Left cardiac atrium (tissue), 4 donors: Measurements from ENCODE around the gene NUAK1. TPM values are rescaled to one million over a fixed set of nuclear protein-coding genes. Genes with fewer than 3 reads are reported as not detected.
"Not testable (repeated sequence)": the region's sequence is repeated elsewhere in the genome, so short reads cannot be mapped to it uniquely, and the experiment has no call there.

Experiments
- ATAC-seq, 2 donors: fragments of 200-7000 bp; cut with Tn5 transposase; one replicate each; pipeline ENCODE4 v1.9.1; 2020; ENCODE audit warnings: mild to moderate bottlenecking in 2 of 2, moderate library complexity in 2 of 2
- DNase-seq: peaks from one replicate; pipeline ENCODE4 v3.0.0-alpha.2; 2020
- intact Hi-C, 2 donors: fragments of 100-400 bp; cut with DNase I; formaldehyde crosslinking; loops; one replicate each; pipeline versions ENCODE4 v1.14.1 to v1.15.1; 2022 to 2023
- total RNA-seq, 2 donors: library from RNA; stranded (reverse); fragmentation: NEBNext Ultra II Directional; extraction: Animal tissue kit (Norgen Biotek cat#: 25700); gene quantifications; one replicate each; pipeline ENCODE4 v1.2.1, GENCODE V29; 2021
- donor health status: DM: no; HTN: yes; CAD: no.
- donor health status: DM: no; HTN: yes; CAD: no; lungs with severe emphysema.
- donor health status: DM: yes; HTN: yes; CAD: no.
- donor health status: Dilated cardiomyopathy.

NUAK1 gene
- total RNA-seq, 2 donors from 2014 or later, result 20.4 to 40.1 TPM

GRCh38 chr12:106150555-106150954 lies 11.8 kb upstream of the NUAK1 start:
- ATAC-seq (no peak), DNase-seq (no peak)
- intact Hi-C loops, result no loop called here

DNA sequence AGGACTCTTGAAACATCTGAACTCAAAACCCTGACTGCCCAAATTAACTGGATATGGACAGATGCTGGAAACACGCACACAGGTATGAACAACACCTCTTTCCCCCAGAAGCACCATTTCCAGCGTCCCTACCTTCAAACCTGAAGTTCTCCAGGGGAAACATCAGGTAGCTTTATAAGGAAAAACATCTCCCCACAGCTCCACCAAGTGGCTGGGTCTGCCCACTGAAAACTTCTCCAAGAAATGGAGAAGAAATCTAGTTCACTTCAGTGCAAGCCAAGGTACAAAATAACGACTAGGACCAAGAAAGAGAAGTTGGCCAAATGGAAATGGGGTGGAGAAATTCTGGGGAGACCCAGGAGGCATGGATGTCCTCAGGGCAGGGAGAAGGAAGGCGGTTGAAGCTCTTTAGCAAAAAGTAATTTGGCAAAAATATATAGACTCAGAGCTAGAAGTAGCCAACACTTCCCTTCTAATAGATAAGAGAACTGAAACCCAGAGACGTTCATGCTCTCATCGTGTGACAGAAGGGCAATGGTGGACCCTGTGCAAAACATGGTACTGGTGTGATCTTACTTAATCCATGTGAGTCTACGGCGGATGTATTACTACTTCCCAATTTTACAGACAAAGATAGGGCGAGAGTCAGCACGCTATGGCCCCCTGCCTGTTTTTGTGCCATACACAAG lies 10.5 kb upstream of the NUAK1 start:
- ATAC-seq (peak in 1 of 2 donors; percentile 22), DNase-seq (no peak)
- intact Hi-C loops, result loop anchor here in 1 of 2 donors (10.0 kb wide), 1 partner anchor 196 kb away; no protein-coding TSS in a partner anchor

- DNase-seq, result peak; percentile 85
- ATAC-seq, result peak; percentile 84 to 89
- intact Hi-C loops, result loop anchor here in 1 of 2 donors (10.0 kb wide), 1 partner anchor 197 kb away; no protein-coding TSS in a partner anchor
These were observed 9.2 kb upstream of the NUAK1 start for GRCh38 chr12:106147956-106148355.

DNA sequence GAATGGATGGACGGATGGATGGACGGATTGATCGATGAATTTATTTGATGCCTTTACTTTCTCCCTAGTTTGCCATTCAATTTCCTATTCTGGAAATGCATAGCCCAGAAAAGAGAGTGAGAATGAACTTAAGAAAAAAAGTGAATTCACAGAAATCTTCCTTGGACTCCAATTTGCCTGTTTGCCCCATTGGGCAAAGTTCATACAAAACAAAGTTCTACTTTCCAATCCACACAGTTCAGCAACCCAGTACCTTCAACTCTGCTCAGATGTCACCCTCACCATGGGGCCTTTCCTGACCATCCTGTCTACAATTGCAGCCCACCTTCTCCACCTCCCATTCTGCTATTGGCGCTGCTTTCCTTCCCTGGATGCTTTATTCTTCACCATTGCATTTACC lies 8.2 kb upstream of the NUAK1 start:
- no peak for ATAC-seq
- intact Hi-C loops, result loop anchor here in 1 of 2 donors (10.0 kb wide), 1 partner anchor 198 kb away; no protein-coding TSS in a partner anchor
- DNase-seq, result no peak

- intact Hi-C loops, result loop anchor here in 1 of 2 donors (10.0 kb wide), 1 partner anchor 199 kb away; no protein-coding TSS in a partner anchor
- DNase-seq, result peak; percentile 70
These were observed 7.0 kb upstream of the NUAK1 start for GRCh38 chr12:106145539-106146447.

DNA sequence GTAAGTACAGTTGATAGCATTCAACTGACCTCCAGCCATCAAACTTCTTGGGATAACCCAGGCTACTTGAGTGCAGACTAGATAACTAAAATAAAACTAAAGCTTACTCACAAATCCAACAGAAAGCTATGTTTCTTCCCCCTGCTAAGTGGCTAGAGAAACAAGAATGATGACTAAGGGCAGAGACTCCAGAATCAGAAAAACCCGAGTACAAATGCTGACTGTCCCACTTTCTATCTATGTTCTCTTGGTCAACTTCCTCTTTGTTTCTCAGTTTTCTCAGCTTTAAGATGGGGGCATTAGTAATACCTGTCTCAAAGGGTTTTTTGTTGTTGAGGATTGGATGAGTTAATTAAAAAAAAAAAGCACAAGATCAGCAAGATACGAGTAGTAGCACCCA lies 6.1 kb upstream of the NUAK1 start:
- intact Hi-C loops, result loop anchor here in 1 of 2 donors (10.0 kb wide), 1 partner anchor 200 kb away; no protein-coding TSS in a partner anchor
- ATAC-seq, result no peak
- no peak for DNase-seq

More at GRCh38 chr12:106145539-106146447, 7.0 kb upstream of the NUAK1 start:
- ATAC-seq, result peak; percentile 45 to 51

DNA sequence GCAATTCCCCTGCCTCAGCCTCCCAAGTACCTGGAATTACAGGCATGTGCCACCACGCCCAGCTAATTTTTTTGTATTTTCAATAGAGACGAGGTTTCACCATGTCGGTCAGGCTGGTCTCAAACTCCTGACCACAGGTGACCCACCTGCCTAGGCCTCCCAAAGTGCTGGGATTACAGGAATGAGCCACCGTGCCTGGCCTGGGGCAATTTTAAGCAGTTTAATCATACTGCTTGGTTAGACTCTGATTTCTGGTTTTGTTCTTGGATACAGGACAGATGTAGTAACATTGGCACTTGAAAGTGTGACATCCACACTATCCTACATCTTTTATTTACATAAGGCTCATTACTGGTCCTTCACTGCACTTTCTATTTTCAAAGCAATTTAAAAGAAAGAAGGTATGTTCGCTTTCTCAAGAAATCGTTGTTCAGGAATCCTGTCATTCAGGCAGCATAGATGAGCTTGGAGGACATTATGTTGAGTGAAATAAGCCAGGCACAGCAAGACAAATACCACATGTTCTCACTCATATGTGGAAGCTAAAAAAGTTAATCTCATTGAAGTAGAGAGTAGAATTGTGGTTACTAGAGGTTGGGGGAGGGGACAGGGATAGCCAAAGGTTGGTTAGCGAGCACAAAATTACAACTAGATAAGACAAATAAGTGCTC lies 4.0 kb upstream of the NUAK1 start:
- intact Hi-C loops, result loop anchor here in 1 of 2 donors (10.0 kb wide), 1 partner anchor 202 kb away; no protein-coding TSS in a partner anchor
- DNase-seq (no peak), ATAC-seq (no peak)

DNA sequence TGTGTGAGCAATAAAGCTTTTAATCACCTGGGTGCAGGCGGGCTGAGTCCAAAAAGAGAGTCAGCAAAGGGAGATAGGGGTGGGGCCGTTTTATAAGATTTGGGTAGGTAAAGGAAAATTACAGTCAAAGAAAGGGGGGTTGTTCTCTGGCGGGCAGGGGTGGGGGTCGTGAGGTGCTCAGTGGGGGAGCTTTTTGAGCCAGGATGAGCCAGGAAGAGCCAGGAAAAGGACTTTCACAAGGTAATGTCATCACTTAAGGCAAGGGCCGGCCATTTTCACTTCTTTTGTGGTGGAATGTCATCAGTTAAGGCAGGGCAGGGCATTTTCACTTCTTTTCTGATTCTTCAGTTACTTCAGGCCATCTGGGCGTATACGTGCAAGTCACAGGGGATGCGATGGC lies 3.2 kb upstream of the NUAK1 start:
- DNase-seq, ATAC-seq: not testable (repeated sequence)
- intact Hi-C loops, result loop anchor here in 1 of 2 donors (10.0 kb wide), 1 partner anchor 203 kb away; no protein-coding TSS in a partner anchor

DNA sequence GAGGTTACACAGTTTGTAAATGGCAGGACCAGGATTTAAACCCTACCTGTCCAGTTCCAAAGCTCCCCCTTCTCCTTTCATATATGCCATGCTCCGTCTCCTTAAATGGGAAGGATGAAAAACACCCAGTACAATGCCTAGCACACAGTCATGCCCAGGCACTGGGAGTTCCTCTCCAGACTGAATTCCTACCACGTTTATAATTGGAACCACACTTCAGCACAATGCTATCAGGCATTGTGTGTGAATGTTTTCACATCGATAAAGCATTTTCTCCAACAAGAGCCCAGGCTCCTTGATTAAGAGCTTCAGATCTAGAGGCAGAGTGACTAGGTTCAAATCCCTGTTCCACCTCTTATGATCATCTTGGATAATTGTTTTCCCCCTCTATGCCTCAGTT lies 2.7 kb upstream of the NUAK1 start:
- intact Hi-C loops, result loop anchor here in 1 of 2 donors (10.0 kb wide), 1 partner anchor 203 kb away; no protein-coding TSS in a partner anchor
- no peak for DNase-seq
- ATAC-seq, result no peak

- intact Hi-C loops, result loop anchor here in 1 of 2 donors (10.0 kb wide), 1 partner anchor 204 kb away; no protein-coding TSS in a partner anchor
- no peak for DNase-seq
- ATAC-seq, result no peak
These were observed 2.2 kb upstream of the NUAK1 start for GRCh38 chr12:106141003-106141402.

- peak in 1 of 2 donors; percentile 5 for ATAC-seq
- intact Hi-C loops, result loop anchor here in 1 of 2 donors (10.0 kb wide), 1 partner anchor 204 kb away; no protein-coding TSS in a partner anchor
- no peak for DNase-seq
These were observed 1.7 kb upstream of the NUAK1 start for GRCh38 chr12:106140223-106140986.

DNA sequence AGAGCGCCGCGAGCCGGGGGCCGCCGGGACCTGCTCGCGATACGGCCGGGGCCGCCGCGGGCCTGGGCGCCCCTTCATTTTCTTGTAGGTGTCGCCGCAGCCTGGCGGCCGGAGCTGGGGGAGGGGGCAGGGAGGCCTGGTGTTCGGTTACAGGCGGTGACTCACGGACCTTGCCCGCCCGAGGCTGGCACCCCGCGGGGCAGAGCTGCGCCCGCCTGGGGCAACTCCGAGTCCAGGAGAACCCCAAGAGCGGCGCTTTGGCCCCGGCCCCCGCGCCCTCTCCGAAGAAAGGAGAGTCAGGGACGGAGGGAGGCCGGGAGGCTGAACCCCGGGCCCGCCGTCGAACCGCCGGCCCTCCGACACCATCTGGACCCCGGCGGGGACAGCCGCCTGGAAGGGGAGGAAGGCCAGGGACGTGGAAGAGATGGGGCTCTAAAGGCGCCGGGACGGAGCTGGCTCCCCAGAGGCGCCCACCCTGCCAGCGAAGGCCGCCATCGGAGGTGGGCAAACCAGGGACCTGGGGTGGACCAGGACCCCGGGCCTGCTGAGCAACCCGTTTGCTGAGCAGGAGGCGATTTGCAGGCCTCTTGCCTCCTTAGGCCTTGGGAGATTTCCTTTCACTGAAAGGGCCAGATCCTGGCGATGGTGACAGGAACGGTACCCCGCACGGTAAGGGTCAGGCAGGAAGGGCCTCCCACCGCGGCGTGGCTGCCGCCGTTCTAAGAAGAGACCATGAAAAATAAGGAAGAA lies 843 bp upstream of the NUAK1 start:
- intact Hi-C loops, result loop anchor here (2.0 to 10.0 kb wide), 6 partner anchors 65 to 715 kb away; no protein-coding TSS in a partner anchor
- peak; percentile 73 to 74 for ATAC-seq
- peak; percentile 85 for DNase-seq

DNA sequence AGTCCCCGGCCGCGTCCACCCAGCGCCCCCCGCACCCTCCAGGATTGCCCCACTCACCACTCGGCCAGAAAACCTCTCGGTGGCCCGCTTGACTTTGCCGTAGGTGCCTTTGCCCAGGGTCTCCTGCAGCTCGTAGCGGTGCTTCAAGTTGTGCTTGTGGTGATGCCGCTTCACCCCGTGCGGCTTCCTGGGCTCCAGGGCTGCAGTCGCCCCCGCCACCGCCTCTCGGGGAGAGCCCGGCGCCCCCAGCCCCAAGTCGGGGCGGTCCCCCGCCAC lies 459 bp downstream of the NUAK1 start:
- no peak for DNase-seq
- intact Hi-C loops, result loop anchor here (2.0 to 10.0 kb wide), 5 partner anchors 63 to 713 kb away; no protein-coding TSS in a partner anchor
- peak; percentile 2 to 3 for ATAC-seq

DNA sequence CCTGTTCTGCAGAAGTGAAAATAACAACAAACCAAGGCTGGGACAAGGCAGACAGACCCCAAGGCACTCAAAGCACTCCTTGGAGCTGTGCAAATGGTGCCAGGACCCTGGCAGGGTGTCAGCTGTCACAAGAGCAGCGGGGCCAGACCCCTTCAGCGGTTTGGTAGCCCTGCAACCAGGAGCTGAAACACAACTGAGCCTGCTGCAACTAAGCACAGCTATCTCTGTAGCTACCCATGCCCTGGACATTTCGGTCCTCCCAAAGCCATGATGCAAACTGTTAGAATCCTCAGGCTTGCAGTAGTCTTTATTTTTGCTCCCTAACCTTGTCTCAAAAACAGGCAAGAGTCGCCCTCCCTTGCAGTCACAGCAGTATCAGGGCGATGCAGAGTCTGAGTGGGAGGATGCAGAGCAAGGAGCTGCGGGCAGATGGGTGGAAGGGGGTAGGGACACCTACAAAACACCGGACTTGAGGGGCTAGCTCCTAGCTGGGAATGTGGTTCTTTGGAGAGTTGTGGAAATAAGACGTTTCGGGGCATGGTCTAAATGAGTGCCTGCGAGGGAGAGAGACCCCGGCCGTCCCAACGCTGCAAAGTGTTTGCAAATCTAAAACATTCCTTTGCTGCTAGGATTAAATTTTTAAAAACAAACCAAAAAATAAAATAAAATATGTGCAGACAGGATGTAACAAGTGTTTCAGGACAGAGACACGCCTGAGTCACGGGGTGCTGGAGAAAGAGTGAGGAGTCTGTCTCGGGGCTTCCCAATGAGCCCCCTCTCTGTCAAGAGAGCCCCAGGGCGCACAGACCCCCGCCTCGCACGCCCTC lies 1.0 kb downstream of the NUAK1 start:
- ATAC-seq, result no peak

DNA sequence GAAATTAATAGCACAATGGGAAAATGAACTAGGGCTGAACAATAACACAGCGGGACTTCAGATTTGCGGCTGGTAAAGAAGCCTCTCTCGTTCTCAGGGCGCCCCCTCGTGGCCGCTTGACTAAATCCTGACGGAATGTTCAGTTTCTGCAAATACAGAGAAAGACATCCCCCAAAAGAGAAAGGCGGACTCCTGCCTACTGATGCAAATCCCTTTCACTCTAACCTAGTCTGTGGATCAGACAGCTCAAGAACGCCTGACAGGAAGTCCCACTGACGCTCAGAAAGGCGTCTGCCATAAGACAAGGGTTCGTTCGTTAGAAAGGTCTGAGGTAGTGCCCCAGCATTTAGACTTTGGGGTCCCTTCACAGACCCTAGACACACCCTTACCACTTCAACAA lies 2.5 kb downstream of the NUAK1 start:
- DNase-seq, result peak; percentile 90
- intact Hi-C loops, result loop anchor here (2.0 to 10.0 kb wide), 5 partner anchors 61 to 715 kb away; no protein-coding TSS in a partner anchor

More for the DNA sequence above, 1.0 kb downstream of the NUAK1 start:
- DNase-seq, result peak; percentile 28
- intact Hi-C loops, result loop anchor here (2.0 to 10.0 kb wide), 6 partner anchors 63 to 717 kb away; no protein-coding TSS in a partner anchor

DNA sequence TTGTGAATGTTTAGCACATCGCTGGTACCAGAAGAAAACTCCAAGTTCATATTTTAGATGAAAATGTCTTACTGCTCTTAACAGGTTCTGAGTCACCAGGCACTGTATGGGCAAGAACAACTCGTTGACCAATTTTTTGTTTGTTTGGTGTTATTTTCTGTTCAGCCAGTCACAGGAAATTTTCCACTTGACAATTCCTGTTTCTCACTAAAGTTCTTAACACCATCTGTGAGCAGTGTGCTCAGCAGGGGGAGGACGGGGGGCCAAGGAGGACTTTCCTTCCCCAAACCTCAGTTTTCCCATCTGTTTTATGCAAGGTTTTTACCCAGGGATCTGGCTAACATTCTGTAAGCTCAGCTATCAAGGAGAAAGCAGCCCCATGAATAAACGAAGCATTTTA lies 3.0 kb downstream of the NUAK1 start:
- intact Hi-C loops, result loop anchor here (2.0 to 10.0 kb wide), 5 partner anchors 61 to 715 kb away; no protein-coding TSS in a partner anchor
- DNase-seq (no peak), ATAC-seq (no peak)

More for the DNA sequence above, 2.5 kb downstream of the NUAK1 start:
- ATAC-seq, result peak; percentile 3
